NB4 (cell line): ENCODE results near the gene DDX51.

Experiments used
- CTCF ChIP-seq: IDR thresholded peaks from one replicate; pipeline ENCODE4 v1.5.1; 2012; ENCODE audit warnings: low read depth, low read length
- MAX ChIP-seq: IDR thresholded peaks from 2 replicates; pipeline ENCODE4 v1.6.1; 2011; ENCODE audit warnings: low read depth, low read length
- MYC ChIP-seq: IDR thresholded peaks from 2 replicates; pipeline ENCODE4 v1.6.1; 2011; ENCODE audit warnings: low read depth, low read length

- TF ChIP-seq CTCF: no peak
- no peak for TF ChIP-seq MAX
- no peak for TF ChIP-seq MYC
Observed at GRCh38 chr12:132141976-132142678, 2.0 kb downstream of the DDX51 start.
